Stomach (tissue), 4 donors: ENCODE measurements around the gene THADA.

Experiments used
- CTCF ChIP-seq, 7 experiments: fragments of 450-650 bp in 4 of 7; fragments of 200-600 bp in 3 of 7; sonication (generic) in 3 of 7; IDR thresholded peaks; one replicate each; pipeline ENCODE4 v1.5.1; 2016 to 2019; ENCODE audit warnings: antibody characterized with exemption in 7 of 7, control low read depth in 2 of 7, mild to moderate bottlenecking in 1 of 7
- POLR2AphosphoS5 ChIP-seq, 3 donors: sonication (generic); formaldehyde crosslinking; IDR thresholded peaks; one replicate each; pipeline ENCODE4 v1.6.1; 2016; ENCODE audit warnings: antibody characterized with exemption in 3 of 3

DNA sequence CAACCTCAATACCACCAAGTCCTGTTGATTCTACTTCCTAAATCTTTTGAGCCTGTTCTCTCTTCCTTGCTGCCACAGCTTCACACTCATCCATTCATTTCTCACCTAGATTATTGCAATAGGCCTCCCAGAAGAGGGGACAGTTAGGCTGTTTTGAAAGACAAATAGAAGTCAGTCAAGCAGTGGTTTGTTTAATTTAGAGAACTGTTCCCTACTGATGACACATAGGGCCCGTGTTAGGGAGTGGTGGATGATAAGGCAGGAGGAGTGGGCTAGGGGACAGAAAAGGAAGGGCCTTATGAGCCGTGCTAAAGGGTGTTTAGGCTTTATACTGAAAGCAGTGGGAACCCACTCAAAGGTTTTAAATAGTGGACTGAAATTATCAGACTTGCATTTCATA lies 309.9 kb downstream of the THADA start:
- no peak for TF ChIP-seq CTCF (IDR thresholded peaks at IDR 0.05)
- TF ChIP-seq POLR2AphosphoS5 (IDR thresholded peaks at IDR 0.05), result no peak
